Measurements from ENCODE around the gene FLG.
A peak's percentile ranks its signal among the peaks of the same experiment; 100 is the strongest.

Gene FLG

DNA sequence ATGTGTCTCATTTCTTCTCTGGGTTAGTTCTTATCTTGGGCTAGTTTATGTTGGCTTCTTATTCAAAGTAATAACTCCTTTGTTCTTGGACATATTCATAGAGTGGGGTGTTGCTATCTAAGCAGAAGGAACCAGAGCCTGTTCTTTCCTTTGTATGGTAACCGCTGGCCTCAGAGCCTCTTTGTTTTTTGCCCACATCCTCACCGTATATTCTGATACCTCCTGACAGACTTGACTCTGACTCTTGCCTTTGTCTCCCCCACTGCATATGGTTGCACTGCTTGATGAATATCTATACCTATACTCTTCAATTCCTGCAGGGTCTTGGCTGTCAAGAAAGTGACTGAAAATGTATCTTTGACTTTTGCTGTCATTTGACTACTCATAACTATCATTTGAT lies 24.6 kb upstream of the FLG start:
- H3K27me3 ChIP-seq = peaks cover 22% of the 10 kb centered on the region
- no peaks in the 10 kb centered on the region for H3K36me3 ChIP-seq
- TF ChIP-seq, protein P1, sequence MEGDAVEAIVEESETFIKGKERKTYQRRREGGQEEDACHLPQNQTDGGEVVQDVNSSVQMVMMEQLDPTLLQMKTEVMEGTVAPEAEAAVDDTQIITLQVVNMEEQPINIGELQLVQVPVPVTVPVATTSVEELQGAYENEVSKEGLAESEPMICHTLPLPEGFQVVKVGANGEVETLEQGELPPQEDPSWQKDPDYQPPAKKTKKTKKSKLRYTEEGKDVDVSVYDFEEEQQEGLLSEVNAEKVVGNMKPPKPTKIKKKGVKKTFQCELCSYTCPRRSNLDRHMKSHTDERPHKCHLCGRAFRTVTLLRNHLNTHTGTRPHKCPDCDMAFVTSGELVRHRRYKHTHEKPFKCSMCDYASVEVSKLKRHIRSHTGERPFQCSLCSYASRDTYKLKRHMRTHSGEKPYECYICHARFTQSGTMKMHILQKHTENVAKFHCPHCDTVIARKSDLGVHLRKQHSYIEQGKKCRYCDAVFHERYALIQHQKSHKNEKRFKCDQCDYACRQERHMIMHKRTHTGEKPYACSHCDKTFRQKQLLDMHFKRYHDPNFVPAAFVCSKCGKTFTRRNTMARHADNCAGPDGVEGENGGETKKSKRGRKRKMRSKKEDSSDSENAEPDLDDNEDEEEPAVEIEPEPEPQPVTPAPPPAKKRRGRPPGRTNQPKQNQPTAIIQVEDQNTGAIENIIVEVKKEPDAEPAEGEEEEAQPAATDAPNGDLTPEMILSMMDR (IDR thresholded peaks at IDR 0.05) = no peak
- no peak overlapping the region for H3K27ac ChIP-seq
- no peaks in the 10 kb centered on the region for H3K9me3 ChIP-seq
- no peak overlapping the region for H3K4me3 ChIP-seq (ENCODE audit: low read depth in 1 of 2, low read length in 1 of 2)
- H3K4me1 ChIP-seq (ENCODE audit: control insufficient read depth in 1 of 2, insufficient read depth in 1 of 2, low read depth in 1 of 2, low read length in 1 of 2) = no peaks in the 10 kb centered on the region

DNA sequence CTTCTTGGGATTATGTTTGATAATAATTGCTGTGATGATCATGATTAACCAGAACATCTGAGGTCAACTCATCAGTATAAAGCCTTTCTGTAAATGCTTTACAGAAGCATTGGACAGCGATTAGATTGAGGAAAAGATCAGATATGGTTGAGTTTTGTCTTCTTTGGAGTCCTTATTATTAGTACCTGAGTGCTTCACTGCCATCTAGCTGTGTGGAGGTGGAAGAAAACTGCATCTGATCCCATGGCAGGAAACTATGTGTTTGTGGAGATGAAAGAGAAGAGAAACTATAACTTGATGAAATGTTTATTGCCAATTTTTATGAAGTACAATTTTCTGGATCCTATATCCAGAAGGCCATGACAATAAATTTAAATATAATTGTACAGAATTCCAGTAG lies 23.4 kb upstream of the FLG start:
- TF ChIP-seq, protein P1 (IDR thresholded peaks at IDR 0.05) = no peak
- no peak overlapping the region for H3K27ac ChIP-seq
- H3K36me3 ChIP-seq = no peaks in the 10 kb centered on the region
- H3K4me3 ChIP-seq (ENCODE audit: low read depth in 1 of 2, low read length in 1 of 2) = no peak overlapping the region
- peaks cover 31% of the 10 kb centered on the region for H3K27me3 ChIP-seq
- no peaks in the 10 kb centered on the region for H3K4me1 ChIP-seq (ENCODE audit: control insufficient read depth in 1 of 2, insufficient read depth in 1 of 2, low read depth in 1 of 2, low read length in 1 of 2)
- H3K9me3 ChIP-seq = no peaks in the 10 kb centered on the region

DNA sequence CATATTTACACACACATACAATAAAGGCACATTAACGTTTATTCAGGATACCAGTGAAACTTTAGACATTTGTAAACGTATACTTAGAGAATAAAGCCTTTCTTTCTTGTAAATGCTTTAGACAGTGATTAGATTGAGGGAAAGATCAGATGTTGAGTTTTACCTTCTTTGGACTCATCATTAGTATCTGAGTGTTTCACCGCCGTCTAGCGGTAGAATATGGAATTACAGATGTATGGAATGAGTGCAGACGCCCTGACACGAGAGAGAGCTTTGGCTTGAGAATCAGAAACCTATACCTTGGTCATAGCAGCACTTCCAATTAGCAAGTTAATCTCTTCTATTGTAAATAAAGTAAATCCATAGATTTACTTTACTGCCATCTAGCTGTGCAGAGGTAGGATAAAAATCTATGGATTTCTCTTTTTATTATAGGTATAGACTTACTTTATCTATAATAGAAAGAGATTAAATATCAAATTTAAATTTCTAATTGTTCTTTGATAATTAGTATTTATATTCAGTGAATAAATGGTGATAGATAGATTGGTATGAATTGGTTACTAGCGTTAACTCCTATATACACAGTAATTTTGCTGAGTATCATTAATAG lies 22.2 kb upstream of the FLG start:
- TF ChIP-seq, protein P1 (IDR thresholded peaks at IDR 0.05) = peak; percentile 69
- no peaks in the 10 kb centered on the region for H3K4me1 ChIP-seq (ENCODE audit: control insufficient read depth in 1 of 2, insufficient read depth in 1 of 2, low read depth in 1 of 2, low read length in 1 of 2)

DNA sequence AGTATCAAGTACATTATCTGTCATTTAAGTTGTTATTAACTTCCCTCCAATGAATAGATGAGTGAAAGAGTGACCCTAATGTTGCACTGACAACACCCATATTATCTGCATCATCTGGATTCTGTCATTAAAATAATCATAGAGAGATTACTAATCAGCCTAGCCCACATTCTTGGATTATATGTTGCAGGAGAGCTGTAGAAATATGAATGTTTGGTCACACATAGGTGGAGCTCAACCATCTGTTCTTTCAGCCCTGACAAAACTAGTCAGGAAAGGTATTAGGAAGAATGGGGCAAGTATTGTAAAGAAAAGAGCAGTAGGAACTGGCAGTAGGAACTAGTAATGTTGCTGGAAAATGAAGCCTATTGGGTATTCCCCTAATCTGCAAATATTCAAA lies 19.4 kb upstream of the FLG start:
- TF ChIP-seq, protein P1 (IDR thresholded peaks at IDR 0.05) = no peak
- H3K27ac ChIP-seq = no peak overlapping the region

More for the DNA sequence above, 22.2 kb upstream of the FLG start:
- Histone ChIP-seq H3K27me3 (peaks cover 41% of the 10 kb centered on the region), H3K4me3 (ENCODE audit: low read depth in 1 of 2, low read length in 1 of 2) (no peak overlapping the region), H3K9me3 (no peaks in the 10 kb centered on the region), H3K27ac (no peak overlapping the region), H3K36me3 (no peaks in the 10 kb centered on the region)

DNA sequence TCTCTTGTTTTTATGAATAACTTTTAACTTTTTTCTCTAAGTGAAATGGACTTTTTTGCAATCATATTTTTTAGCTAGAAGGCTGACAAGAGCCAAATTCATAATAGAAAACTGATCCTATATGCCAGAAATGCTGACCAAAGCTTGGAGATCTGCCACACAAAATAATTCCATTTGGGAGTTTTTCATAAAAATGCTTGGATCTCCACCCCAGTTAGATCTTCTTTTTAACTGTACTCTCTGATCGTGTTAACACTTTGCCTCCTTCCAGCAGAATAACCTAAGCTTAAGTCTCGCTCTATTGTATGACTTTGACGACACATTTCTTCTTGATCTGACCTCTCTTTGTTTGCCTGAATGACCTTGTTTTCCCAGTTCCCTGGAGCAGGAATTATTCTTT lies 18.0 kb upstream of the FLG start:
- H3K27ac ChIP-seq = no peak overlapping the region
- peaks cover 71% of the 10 kb centered on the region for H3K27me3 ChIP-seq
- H3K4me1 ChIP-seq (ENCODE audit: control insufficient read depth in 1 of 2, insufficient read depth in 1 of 2, low read depth in 1 of 2, low read length in 1 of 2) = no peaks in the 10 kb centered on the region
- TF ChIP-seq, protein P1 (IDR thresholded peaks at IDR 0.05) = no peak
- H3K4me3 ChIP-seq (ENCODE audit: low read depth in 1 of 2, low read length in 1 of 2) = no peak overlapping the region
- H3K9me3 ChIP-seq = no peaks in the 10 kb centered on the region
- H3K36me3 ChIP-seq = no peaks in the 10 kb centered on the region

More for the DNA sequence above, 19.4 kb upstream of the FLG start:
- H3K36me3 ChIP-seq = no peaks in the 10 kb centered on the region
- no peaks in the 10 kb centered on the region for H3K4me1 ChIP-seq (ENCODE audit: control insufficient read depth in 1 of 2, insufficient read depth in 1 of 2, low read depth in 1 of 2, low read length in 1 of 2)
- no peak overlapping the region for H3K4me3 ChIP-seq (ENCODE audit: low read depth in 1 of 2, low read length in 1 of 2)
- no peaks in the 10 kb centered on the region for H3K9me3 ChIP-seq
- H3K27me3 ChIP-seq = peaks cover 60% of the 10 kb centered on the region
